ENCODE results near the gene GPR143. TPM values are rescaled to one million over a fixed set of nuclear protein-coding genes. Genes with fewer than 3 reads are reported as not detected.

The GPR143 gene
- total and polyA plus RNA-seq, 12 donors = 0.06 to 0.58 (median 0.30) TPM; not detected in 9

DNA sequence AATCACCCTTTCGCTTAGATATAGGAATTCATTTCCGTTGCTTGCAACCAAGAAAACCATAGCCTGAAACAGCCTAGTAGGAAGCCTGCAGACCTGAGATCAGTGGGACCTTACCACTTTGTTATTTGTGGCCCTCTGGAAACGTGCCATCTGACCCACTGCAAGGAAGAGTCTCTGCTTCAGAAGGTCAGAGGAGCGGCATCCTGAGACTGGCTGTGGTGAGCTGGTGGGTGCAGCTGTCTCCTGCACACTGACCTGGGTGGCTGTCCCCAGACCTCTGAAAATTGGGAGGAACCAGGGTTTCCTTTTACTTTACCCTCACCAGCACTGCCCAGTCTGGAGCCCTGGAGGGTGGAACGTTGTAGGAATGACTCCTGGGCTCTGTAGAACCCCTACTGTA, 38.8 kb upstream of the GPR143 start:
- TF ChIP-seq, protein P1, sequence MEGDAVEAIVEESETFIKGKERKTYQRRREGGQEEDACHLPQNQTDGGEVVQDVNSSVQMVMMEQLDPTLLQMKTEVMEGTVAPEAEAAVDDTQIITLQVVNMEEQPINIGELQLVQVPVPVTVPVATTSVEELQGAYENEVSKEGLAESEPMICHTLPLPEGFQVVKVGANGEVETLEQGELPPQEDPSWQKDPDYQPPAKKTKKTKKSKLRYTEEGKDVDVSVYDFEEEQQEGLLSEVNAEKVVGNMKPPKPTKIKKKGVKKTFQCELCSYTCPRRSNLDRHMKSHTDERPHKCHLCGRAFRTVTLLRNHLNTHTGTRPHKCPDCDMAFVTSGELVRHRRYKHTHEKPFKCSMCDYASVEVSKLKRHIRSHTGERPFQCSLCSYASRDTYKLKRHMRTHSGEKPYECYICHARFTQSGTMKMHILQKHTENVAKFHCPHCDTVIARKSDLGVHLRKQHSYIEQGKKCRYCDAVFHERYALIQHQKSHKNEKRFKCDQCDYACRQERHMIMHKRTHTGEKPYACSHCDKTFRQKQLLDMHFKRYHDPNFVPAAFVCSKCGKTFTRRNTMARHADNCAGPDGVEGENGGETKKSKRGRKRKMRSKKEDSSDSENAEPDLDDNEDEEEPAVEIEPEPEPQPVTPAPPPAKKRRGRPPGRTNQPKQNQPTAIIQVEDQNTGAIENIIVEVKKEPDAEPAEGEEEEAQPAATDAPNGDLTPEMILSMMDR (IDR thresholded peaks at IDR 0.05) = no peak
- no peak for ATAC-seq
- no peak overlapping the region for H3K4me3 ChIP-seq
- H3K9me3 ChIP-seq = peaks cover 0 to 16% (median 0%) of the 10 kb centered on the region in 11 donors
- 86 to 96% methylated on average over 5 of the region's 5 CpGs for WGBS, 2 donors
- H3K36me3 ChIP-seq = no peaks in the 10 kb centered on the region
- H3K27me3 ChIP-seq = no peaks in the 10 kb centered on the region
- no peaks in the 10 kb centered on the region for H3K4me1 ChIP-seq
- intact Hi-C loops (cut with DNase I) = no loop called here
- no peak for DNase-seq
- no peak overlapping the region for H3K27ac ChIP-seq

GRCh38 chrX:9802737-9803136, 37.1 kb upstream of the GPR143 start:
- Histone ChIP-seq H3K36me3 (no peaks in the 10 kb centered on the region), H3K4me3 (no peak overlapping the region), H3K27ac (no peak overlapping the region), H3K9me3 (peaks cover 0 to 19% (median 0%) of the 10 kb centered on the region in 11 donors), H3K4me1 (no peaks in the 10 kb centered on the region), H3K27me3 (no peaks in the 10 kb centered on the region)
- intact Hi-C loops (cut with DNase I) = no loop called here
- ATAC-seq (no peak), DNase-seq (no peak)
- 89 to 90% methylated on average over 4 of the region's 4 CpGs for WGBS, 2 donors
- TF ChIP-seq, protein P1 (IDR thresholded peaks at IDR 0.05) = no peak

DNA sequence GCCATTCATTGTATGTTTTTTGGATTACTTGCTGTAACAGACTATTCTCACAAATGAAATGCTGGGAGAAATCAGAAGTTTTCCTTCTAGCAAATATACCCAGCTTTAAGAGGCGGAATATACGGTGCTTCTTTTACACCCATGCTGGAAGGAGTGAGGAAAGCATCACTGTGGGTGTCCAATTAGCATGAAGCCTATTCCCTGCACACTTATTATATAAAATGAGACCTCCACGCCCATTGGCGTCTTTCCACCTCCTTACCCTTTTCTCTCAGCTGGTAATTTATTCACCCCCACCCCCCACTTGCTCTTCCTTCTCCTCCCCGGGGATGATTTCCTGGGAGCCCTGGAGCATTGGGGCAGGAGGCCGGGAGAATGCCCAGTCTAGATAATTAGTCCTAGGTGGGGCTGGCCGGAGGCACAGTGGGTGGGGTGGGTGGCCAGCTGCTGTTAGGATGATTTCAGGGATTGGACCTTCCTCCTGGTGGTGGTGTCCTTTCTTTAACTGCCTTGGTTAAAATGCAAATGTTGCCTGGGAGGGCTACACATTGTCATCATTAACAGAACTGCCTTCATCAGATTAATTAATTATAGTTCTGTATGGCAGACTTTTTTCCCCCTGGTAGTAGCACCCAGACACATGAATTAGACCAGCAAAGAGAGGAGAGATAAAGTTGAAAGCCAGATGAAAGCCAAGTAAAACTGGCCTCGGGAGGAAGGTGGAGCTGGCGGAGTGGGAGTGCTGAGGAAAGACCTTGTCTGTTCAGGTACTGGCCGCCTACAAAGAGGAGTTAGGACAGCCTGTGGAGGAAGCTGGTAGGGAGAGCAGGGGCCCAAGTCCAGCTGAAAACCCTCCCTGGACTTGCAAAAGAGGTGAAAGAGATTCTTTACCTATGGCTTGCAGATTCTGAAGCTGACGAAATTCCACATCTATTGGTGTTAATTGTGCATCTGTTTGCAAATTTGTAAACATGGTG, 32.0 kb upstream of the GPR143 start:
- Histone ChIP-seq H3K27ac (no peak overlapping the region), H3K4me1 (no peaks in the 10 kb centered on the region), H3K27me3 (no peaks in the 10 kb centered on the region), H3K36me3 (no peaks in the 10 kb centered on the region), H3K4me3 (no peak overlapping the region), H3K9me3 (peaks cover 0 to 25% (median 3%) of the 10 kb centered on the region in 11 donors)
- DNase-seq (no peak), ATAC-seq (no peak)
- intact Hi-C loops (cut with DNase I) = no loop called here
- TF ChIP-seq, protein P1 (IDR thresholded peaks at IDR 0.05) = no peak
- 73 to 77% methylated on average over 11 of the region's 11 CpGs for WGBS, 2 donors

- Histone ChIP-seq H3K4me1 (no peaks in the 10 kb centered on the region), H3K36me3 (no peaks in the 10 kb centered on the region), H3K9me3 (peaks cover 0 to 14% (median 0%) of the 10 kb centered on the region in 11 donors), H3K27me3 (peaks cover 0 to 15% (median 0%) of the 10 kb centered on the region in 7 donors), H3K4me3 (no peak overlapping the region), H3K27ac (no peak overlapping the region)
- 93 to 98% methylated on average over 7 of the region's 7 CpGs for WGBS, 2 donors
- TF ChIP-seq, protein P1 (IDR thresholded peaks at IDR 0.05) = no peak
- no peak for DNase-seq
- intact Hi-C loops (cut with DNase I) = no loop called here
- no peak for ATAC-seq
Measured at GRCh38 chrX:9794495-9794894, 28.8 kb upstream of the GPR143 start.

Measured in heart right ventricle (tissue), 16 donors.